Omental fat pad (tissue), 4 donors: ENCODE measurements around the gene TXNDC8. TPM values are rescaled to one million over a fixed set of nuclear protein-coding genes. Genes with fewer than 3 reads are reported as not detected.
A peak's percentile ranks its signal among the peaks of the same experiment; 100 is the strongest.

Experiments used
- ATAC-seq: fragments of 150-250 bp; one replicate; pipeline ENCODE4 v1.9.1; 2016; ENCODE audit warnings: mild to moderate bottlenecking, moderate library complexity; ENCODE audit not compliant: low FRiP score
- DNase-seq: peaks from one replicate; pipeline ENCODE4 v3.0.0-alpha.2; 2019; ENCODE audit warnings: low spot score
- CTCF ChIP-seq, 3 donors: fragments of 450-650 bp; IDR thresholded peaks; one replicate each; pipeline ENCODE4 v1.5.1; 2016 to 2017; ENCODE audit warnings: antibody characterized with exemption in 3 of 3, mild to moderate bottlenecking in 3 of 3, moderate library complexity in 2 of 3
- total RNA-seq, 4 donors: library from RNA; depleted of rRNA; stranded (reverse); fragments of >200 nt; gene quantifications; one replicate each; pipeline ENCODE4 v1.1.0, GENCODE V29; 2016

TXNDC8 gene
- total RNA-seq, 4 donors from 2014 or later: not detected

GRCh38 chr9:110298043-110298605, 39.5 kb downstream of the TXNDC8 start:
- ATAC-seq (no peak), DNase-seq (no peak)
- no peak for TF ChIP-seq CTCF (IDR thresholded peaks at IDR 0.05)

GRCh38 chr9:110293248-110293647, 44.4 kb downstream of the TXNDC8 start:
- DNase-seq (no peak), ATAC-seq (no peak)
- no peak for TF ChIP-seq CTCF (IDR thresholded peaks at IDR 0.05)

- no peak for DNase-seq
- TF ChIP-seq CTCF (IDR thresholded peaks at IDR 0.05): no peak
- no peak for ATAC-seq
These were observed 45.6 kb downstream of the TXNDC8 start for GRCh38 chr9:110291921-110292557.

- no peak for TF ChIP-seq CTCF (IDR thresholded peaks at IDR 0.05)
- ATAC-seq: no peak
- DNase-seq: no peak
These were observed 47.7 kb downstream of the TXNDC8 start for GRCh38 chr9:110290001-110290400.

GRCh38 chr9:110288503-110288902, 49.2 kb downstream of the TXNDC8 start:
- no peak for TF ChIP-seq CTCF (IDR thresholded peaks at IDR 0.05)
- ATAC-seq: no peak

GRCh38 chr9:110287289-110287680, 50.4 kb downstream of the TXNDC8 start:
- no peak for TF ChIP-seq CTCF (IDR thresholded peaks at IDR 0.05)
- DNase-seq: no peak
- no peak for ATAC-seq

More at GRCh38 chr9:110288503-110288902, 49.2 kb downstream of the TXNDC8 start:
- no peak for DNase-seq

GRCh38 chr9:110284211-110284844, 53.3 kb downstream of the TXNDC8 start:
- ATAC-seq (peak; percentile 55), DNase-seq (no peak)
- TF ChIP-seq CTCF (IDR thresholded peaks at IDR 0.05): no peak
